ENCODE data around the gene NAXE. TPM values are rescaled to one million over a fixed set of nuclear protein-coding genes. Genes with fewer than 3 reads are reported as not detected.

Gene NAXE
- total and polyA plus RNA-seq, 2 of the 13 experiments (the other 11 are each of a cell fraction or from before 2014, with no cell fraction given): 39.4 to 59.4 TPM

DNA sequence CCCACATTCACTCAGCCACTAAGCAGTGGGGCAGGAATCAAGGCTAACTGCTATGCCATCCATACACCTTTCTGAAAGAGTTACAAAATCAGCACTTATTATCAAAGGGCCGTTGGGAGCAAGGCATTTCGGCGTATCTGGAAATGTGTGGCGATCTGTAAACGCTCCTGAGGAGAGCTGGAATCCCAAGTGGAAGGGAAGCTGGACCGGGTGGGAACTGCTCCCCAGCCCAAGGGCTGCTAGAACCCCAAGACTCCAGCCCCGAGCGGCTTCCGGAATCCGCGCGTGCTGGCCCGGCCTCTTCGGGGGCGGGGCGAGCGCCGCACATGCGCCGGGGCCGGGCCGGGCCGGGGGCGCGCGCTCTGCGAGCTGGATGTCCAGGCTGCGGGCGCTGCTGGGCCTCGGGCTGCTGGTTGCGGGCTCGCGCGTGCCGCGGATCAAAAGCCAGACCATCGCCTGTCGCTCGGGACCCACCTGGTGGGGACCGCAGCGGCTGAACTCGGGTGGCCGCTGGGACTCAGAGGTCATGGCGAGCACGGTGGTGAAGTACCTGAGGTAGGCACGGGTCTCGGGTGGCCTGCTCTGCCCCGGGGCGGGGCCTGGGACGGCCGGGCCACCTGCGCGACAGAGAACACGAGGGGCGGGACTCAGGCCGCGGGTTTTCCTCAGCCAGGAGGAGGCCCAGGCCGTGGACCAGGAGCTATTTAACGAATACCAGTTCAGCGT lies at the start of gene NAXE (continued):
- TF ChIP-seq ZNF784 (CRISPR knock-in tag; IDR thresholded peaks at IDR 0.05; ENCODE audit: borderline replicate concordance): no peak
- no peak for TF ChIP-seq MAFF (IDR thresholded peaks at IDR 0.05; ENCODE audit: low read depth, low read length)
- no peak for TF ChIP-seq SAFB2 (CRISPR knock-in tag; IDR thresholded peaks at IDR 0.05; ENCODE audit: borderline replicate concordance, low read depth)
- peak; percentile 34; the same call in 1 of the 2 replicates for TF ChIP-seq SP4 (CRISPR knock-in tag; IDR thresholded peaks at IDR 0.05)
- TF ChIP-seq NR2F2 (IDR thresholded peaks at IDR 0.05; ENCODE audit: borderline replicate concordance, low read depth): no peak; the same call in 1 of the 2 replicates
- no peak for TF ChIP-seq MBNL3 (CRISPR knock-in tag; conservative IDR thresholded peaks at IDR 0.05)
- no peak; the same call in 1 of the 2 replicates for TF ChIP-seq ZBTB21 (CRISPR knock-in tag; IDR thresholded peaks at IDR 0.05)
- no peak for TF ChIP-seq LRRFIP1 (CRISPR knock-in tag; conservative IDR thresholded peaks at IDR 0.05)
- peak; percentile 24; the same call in 1 of the 2 replicates for TF ChIP-seq TFE3 (CRISPR knock-in tag; IDR thresholded peaks at IDR 0.05)
- TF ChIP-seq, protein P1, sequence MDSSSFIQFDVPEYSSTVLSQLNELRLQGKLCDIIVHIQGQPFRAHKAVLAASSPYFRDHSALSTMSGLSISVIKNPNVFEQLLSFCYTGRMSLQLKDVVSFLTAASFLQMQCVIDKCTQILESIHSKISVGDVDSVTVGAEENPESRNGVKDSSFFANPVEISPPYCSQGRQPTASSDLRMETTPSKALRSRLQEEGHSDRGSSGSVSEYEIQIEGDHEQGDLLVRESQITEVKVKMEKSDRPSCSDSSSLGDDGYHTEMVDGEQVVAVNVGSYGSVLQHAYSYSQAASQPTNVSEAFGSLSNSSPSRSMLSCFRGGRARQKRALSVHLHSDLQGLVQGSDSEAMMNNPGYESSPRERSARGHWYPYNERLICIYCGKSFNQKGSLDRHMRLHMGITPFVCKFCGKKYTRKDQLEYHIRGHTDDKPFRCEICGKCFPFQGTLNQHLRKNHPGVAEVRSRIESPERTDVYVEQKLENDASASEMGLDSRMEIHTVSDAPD (CRISPR knock-in tag; IDR thresholded peaks at IDR 0.05): no peak
- no peak for TF ChIP-seq FOSL2 (CRISPR knock-in tag; IDR thresholded peaks at IDR 0.05)
- no peak; the same call in 1 of the 2 replicates for TF ChIP-seq MEF2D (CRISPR knock-in tag; IDR thresholded peaks at IDR 0.05)
- peak; percentile 89 for TF ChIP-seq ZNF546 (CRISPR knock-in tag; conservative IDR thresholded peaks at IDR 0.05)
- no peak for TF ChIP-seq FOXK2 (IDR thresholded peaks at IDR 0.05)
- TF ChIP-seq MTF1 (CRISPR knock-in tag; IDR thresholded peaks at IDR 0.05): no peak
- TF ChIP-seq XRCC5 (optimal IDR thresholded peaks at IDR 0.05; ENCODE audit: low read length): no peak
- TF ChIP-seq ZNF264 (CRISPR knock-in tag; IDR thresholded peaks at IDR 0.05): no peak
- TF ChIP-seq ZNF460 (CRISPR knock-in tag; IDR thresholded peaks at IDR 0.05; ENCODE audit: borderline replicate concordance): no peak
- TF ChIP-seq ZNF124 (CRISPR knock-in tag; IDR thresholded peaks at IDR 0.05): no peak
- no peak; the same call in 1 of the 2 replicates for TF ChIP-seq ZBTB38 (CRISPR knock-in tag; IDR thresholded peaks at IDR 0.05)
- no peak for TF ChIP-seq SETDB1 (CRISPR knock-in tag; IDR thresholded peaks at IDR 0.05; ENCODE audit: borderline replicate concordance)
- TF ChIP-seq POLR2G (IDR thresholded peaks at IDR 0.05; ENCODE audit: low read depth, low read length): peak; percentile 94
- peak; percentile 46; the same call in 1 of the 2 replicates for TF ChIP-seq SRY (CRISPR knock-in tag; IDR thresholded peaks at IDR 0.05)
- TF ChIP-seq ZNF891 (CRISPR knock-in tag; IDR thresholded peaks at IDR 0.05): no peak; the same call in 1 of the 2 replicates
- no peak for TF ChIP-seq MATR3 (CRISPR knock-in tag; IDR thresholded peaks at IDR 0.05)
- no peak for TF ChIP-seq GZF1 (CRISPR knock-in tag; IDR thresholded peaks at IDR 0.05)

All from HepG2 (cell line).